GM18498 (cell line): ENCODE results near the gene MYL12B.
"Not testable (repeated sequence)": the region's sequence is repeated elsewhere in the genome, so short reads cannot be mapped to it uniquely, and the experiment has no call there.

Experiments
- ATAC-seq: cut with Tn5 transposase; IDR thresholded peaks from one replicate; pipeline ENCODE4 v1.9.1; 2021; ENCODE audit warnings: mild to moderate bottlenecking, moderate library complexity; ENCODE audit not compliant: unreplicated experiment

The MYL12B gene

DNA sequence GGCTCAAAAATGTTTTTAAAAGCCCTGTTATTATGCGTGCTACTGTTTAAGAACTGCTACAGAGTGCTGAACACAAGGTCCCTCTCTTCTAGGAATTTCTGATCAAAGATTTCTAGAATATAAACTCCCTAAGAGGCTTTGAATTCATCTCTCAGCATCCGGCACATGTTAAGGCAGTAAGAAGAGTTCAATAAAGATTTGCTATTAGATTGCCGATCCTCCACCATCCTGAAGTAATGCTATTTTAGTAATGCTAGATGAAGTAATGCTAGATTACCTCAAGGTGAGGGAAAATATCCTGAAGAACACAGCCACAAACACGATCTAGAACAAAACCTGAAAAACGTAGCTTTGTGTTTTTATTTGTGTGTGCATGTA is 949 bp upstream of the MYL12B start:
- no peak for ATAC-seq

DNA sequence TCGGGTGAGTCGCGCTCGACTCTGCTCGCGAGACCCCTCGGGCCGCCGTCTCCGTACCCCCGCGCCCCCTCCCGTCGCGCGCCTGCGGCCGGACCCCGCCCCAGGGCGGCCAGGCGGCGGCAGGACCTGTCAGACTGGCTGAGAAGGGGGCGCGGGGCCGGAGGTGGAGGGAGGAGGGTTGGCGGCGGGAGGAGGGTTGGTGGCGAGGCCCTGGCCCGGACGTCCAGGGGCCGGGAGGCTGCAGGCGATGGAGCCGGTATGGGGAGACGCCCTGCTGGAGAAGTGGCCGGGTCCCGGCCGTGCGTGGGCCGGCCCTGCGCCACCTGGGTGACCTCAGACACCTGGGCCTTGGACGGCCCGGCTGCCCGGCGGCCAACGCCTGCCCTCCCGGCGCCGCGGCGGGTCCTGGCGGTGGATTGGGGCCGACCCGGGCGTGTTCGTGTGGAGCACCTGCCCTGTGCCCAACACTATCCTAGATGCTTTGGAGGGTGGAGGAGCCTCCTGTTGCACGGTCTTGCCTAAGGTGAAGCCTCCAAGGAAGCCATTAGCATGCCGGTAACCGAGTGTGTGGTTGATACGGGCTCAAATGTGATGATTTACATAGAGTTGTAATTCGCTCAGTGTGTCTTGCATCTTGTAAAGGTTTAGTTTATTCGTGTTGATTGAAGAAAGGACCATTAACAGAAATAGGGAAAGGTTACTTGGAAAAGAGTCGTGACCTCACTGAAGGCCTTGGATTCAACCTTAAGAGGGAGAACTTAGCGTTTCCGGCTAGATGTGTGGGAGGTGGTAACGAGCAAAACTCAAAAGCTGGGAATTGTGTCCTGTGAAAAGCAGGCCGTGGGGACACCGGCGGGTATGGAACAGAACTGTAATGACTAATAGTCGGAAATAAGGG is 550 bp downstream of the MYL12B start:
- ATAC-seq = peak; percentile 50

DNA sequence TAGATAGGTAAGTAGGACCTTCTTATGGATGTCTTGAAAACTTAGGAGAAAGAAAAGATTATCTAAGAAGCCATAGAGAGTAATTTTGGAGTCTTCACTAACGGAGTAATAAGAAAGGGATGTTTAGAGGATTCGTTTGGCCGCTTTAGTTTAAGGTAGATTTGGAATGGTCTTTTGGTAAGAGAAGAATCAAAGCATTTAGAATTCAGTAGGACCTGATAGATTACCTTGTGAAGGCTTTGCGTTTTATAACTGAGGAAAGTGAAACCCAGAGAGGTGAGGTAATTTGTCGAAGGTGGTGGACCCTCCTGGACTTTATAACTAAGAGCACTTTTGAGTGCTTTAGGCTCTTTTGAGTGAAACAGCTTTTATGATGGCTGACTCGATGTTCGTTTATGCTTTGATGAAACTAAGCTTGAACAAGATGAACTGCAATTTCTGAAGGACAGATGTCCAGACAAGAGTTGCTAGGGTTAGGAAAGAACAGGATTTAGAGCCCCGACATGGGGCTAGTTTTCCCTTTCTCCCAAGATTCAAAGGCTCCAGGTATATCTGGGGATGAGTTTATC is 1.3 kb downstream of the MYL12B start:
- no peak for ATAC-seq

DNA sequence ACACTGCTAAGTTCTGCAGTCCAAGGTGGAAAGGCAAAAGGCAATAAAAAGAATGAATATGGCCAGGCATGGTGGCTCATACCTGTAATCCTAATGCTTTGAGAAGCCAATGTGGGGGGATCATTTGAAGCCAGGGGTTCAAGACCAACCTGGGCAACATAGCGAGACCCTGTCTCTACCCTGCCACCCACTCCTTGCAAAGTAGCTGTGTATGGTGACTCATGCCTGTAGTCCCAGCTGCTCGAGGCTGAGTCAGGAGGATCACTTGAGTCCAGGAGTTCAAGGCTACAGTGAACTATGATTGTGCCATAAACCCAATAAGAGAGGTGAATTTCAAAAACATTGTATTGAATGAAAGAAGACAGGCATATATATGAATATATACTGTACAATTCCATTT is 2.4 kb downstream of the MYL12B start:
- ATAC-seq = no peak

DNA sequence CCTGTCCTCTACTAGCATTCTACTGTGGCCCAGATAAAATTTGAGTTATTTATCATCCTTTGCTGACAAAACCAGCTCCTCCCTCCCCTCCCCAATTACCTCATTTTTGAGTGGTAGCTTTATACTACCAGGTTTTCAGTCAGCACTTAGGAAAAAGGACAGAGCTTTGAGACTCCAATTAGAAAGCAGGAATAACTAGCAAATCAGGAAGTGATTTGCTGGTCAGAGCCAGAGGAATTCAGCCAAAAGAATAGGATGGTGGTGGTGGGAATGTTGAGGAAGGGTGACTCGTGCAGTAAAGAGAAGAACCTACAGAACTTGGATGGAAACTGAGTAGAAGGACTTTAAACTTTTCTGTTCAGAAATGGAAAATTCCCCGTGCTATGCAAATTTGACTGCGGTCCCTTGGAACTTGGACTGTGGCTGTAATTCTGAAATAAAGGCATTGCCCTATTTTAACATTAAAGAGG is 3.7 kb downstream of the MYL12B start:
- ATAC-seq = no peak

DNA sequence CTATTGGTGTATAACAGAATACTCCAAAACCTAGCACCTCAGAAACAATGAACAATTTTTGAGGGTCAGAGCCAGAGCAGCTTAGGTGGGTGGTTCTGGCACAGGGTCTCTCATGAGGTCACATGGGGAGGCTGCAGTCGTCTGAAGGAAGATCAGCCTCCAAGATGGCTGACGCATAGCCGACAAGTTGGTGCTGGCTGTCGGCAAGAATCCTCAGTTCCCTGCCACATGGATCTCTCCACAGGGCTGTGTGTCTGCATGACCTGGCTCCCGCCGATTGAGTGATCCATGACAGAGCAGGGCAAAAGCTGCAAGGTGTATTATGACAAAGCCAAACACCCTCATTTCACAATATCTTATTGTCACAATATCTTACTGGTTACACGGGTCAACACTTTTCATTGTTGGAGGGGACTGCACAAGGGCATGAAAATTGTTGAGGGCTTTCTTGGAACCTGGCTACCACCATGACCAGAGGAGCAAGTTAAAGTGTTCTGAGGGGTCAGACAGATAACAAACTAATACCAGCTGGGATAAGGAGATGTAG is 4.2 kb downstream of the MYL12B start:
- ATAC-seq = no peak

DNA sequence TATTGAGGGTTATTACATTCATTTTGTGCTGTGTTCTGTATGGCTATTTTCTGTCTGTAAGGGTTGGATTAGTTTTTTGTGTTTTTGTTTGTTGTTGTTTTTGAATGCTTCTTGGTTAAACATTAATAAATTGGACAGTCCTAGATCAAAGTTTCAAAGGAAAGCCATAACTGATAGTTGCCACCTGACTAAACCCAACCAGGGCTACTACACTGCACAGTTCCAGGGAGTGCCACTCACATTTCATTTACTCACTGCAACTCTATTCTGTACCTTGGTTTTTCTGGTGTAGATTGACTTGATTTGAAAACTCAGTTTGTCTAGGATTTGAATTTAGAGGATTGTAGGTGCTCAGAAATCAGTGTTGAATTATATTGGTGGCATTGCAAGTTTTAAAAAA is 6.4 kb downstream of the MYL12B start:
- ATAC-seq = no peak

DNA sequence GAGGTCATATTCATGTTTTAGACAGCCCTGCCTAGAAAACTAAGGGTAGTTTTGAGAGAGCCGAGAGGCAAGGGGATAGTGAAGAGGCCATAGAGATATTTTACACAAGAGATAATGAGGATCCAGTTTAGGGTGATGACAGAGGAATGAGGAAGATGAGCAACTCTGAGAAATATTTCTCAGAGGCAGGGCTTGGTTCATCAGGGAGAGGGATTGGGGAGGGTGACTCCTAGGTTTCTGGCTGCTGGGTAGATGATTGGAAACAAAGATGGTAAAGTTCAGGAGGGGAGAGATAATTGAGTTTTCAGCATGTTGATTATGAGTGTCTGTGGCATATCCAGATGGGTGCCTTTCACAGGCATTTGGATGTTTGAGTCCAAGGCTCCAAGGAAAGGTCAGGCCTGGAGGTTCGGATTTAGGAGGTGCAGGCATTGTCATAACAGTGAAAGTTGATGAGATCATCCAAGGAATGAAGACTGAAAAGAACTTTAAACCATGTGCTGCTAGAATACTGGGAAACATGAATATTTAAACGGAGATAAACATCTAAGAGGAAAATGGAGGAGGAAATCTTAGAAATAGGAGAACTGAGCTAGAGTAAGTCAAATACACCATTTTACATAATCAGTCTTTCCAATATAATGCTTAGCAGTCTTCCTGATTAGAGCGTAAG is 7.4 kb downstream of the MYL12B start:
- no peak for ATAC-seq

DNA sequence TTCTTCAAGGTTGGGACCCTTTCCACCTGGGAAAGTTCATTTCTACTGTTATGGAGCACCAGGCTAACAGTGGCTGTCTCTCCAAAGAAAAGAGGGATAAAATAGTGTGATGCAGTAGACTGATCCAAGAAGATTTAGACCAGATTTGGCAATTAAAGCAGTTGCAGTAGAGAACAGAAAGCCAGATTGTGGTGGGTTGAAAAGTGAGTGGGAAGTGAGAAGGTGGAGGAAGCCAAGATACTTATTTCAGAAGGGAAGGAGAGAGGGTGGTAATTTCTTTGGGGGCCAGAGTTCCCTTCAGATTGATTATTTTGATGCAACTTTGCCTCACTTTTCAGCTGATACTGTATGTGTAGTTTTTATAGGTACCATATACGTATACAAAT is 8.0 kb downstream of the MYL12B start:
- no peak for ATAC-seq

DNA sequence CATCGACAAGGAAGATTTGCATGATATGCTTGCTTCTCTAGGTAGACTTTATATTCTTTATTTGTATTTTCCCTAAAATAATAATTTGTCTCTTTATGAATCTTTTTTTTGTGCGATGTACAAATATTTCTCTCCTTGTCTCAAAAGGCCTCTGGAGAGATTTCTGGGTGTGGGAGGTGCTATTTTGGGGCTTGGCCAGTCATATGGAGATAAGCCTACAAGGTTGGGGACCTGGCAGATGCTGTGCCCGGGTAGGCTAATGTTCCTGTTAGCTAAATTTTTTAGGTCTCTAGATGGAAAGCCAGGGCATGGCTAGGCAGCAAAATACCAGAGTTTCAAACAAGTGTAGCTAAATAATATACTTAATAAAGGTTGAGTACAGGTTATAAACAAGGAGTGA is 11.1 kb downstream of the MYL12B start:
- ATAC-seq = no peak

DNA sequence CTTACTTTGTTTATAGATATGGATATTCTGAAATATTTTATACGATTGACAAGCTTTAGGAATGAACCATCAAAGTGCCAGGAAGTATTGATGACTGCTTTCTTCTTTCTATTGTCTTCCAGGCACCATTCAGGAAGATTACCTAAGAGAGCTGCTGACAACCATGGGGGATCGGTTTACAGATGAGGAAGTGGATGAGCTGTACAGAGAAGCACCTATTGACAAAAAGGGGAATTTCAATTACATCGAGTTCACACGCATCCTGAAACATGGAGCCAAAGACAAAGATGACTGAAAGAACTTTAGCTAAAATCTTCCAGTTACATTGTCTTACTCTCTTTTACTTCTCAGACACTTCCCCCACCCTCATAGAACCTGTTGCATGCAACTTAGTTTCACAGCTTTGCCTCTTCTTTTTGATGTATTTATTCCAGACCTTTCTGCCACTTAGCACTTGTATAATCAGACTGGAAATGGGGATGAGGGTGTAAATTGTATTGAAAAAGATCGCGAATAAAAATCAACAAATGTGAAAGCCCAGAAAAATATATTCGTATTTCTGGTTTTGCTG is 15.8 kb downstream of the MYL12B start:
- ATAC-seq = not testable (repeated sequence)

DNA sequence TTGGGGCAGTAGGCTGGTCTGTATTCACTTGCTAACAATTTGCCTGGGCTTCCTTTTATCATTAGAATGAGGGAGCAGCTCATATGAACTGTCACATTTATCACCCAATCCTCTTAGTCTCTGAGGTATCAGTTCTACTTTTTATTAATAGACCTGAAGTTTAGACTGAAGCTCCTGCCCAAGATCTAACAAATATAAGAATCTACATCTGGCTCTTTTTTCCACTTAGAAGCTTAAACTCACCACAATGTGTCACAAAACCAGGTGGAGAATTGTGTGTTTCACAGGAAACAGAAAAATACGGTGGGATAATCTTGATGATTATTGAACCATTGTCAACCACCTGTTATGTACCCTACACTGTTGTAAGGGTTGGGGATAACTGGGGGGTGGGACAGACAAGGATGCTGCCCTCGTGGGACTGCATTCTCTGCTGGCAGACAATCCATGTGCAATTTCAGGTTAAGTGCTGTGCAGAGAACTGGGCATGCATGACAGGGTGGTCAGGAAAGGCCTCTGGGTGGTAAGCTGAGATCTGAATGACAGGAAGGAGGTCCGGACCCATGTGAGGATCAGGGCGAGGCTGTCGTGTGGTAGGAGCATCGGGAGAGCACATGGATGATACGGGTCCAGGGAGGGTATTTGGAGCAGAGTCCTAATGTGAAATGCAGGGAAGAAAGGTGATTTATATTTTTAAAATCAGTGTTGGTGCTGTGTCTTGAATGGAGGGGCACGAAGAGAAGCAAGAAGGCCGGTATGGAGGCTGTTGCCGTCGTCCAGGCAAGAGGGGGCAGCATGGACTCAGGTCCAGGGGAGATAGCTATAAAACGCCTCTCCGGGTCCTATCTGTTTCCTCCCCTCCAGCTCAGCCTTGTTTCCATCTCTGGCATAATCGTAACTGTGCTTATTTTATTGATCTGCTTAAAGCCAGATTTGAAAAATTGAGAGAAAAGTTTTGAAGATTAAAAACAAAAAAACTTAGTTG is 17.6 kb downstream of the MYL12B start:
- ATAC-seq = peak; percentile 83

DNA sequence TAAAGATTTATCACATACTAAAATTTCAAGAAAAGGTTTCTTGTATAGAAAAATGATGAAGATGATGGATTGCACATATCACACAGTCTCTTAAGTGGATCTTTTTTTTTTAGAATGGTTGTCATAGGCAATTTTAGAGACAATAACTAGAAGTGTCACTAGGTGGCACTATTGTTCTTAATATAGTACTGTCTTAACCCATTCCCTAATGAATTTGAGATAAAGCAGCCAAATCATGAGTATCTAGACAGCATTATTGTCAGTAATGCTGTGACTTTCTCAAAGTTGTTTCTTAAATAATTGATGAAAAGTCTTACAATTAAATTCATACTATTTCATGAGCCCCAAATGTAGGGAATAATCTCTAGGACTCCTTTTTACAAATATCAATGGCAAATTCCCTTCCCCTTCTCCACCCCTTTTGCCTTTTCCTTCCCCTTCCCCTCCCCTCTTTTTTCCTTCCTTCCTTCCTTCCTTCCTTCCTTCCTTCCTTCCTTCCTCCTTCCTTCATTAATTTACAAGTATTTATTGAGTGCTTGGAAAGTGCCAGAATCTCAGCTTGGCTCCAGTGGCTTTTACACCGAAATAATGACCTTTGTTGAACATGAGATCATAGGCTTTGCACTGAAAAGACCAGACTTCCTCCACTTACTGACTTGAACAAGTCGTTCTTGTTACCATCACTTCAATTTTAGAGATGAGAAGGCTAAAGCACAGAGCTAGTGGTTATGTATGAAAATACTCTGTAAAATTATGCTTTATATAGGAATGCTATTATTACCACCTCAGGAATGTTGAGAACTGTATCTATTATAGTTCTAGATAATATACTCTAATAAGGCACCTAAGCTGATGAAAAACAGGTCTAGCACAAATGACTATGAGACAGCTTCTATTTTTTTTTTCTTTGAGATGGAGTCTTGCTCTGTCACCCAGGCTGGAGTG is 19.8 kb downstream of the MYL12B start:
- ATAC-seq = peak; percentile 49

DNA sequence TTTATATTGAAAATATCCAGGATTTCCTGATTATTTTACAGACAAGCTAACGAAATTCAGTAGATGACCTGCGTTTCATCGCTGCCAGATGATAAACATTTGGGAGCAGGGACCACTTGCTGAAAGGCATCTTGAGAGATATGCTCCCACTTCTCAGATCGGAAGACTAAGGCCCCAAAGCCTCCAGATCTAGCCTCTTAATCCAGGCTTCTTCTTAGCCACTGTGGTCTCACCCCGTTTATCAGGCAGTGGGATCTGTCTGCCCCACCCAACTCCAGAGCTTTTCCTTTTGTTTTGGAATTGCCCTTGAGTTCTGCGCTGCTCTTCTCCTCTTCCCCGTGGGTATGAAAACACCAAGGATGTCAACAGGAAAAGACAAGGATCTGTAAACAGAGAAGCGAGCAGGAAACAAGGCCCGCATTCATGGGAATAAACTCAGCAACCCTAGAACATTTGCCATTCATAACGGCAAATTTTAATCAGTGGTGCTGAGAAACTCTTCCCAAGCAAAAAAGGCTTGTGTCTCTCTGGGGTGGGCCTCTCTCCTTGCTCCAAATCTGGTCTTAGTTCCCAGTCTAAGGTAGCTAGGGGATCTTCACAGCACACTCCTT is 21.4 kb downstream of the MYL12B start:
- no peak for ATAC-seq

DNA sequence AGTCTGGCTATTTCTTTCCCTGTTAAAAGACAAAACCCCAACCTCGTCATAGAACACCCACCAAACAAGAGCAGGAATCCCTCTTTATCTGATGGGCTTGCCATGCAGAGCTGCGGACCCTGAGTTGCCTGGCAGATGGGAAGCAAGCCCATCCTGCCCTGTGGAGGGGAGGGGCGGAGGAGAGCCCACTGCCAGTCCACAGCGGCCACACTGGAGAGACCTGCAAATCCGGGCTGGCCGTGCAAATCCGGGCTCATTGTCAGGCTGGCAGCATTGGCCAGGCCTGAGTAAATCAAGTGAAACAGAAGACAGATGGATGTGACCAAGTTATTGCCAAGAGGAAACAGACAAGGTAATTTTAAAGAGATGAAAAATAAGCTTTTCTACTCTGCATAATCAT is 22.0 kb downstream of the MYL12B start:
- ATAC-seq = no peak

DNA sequence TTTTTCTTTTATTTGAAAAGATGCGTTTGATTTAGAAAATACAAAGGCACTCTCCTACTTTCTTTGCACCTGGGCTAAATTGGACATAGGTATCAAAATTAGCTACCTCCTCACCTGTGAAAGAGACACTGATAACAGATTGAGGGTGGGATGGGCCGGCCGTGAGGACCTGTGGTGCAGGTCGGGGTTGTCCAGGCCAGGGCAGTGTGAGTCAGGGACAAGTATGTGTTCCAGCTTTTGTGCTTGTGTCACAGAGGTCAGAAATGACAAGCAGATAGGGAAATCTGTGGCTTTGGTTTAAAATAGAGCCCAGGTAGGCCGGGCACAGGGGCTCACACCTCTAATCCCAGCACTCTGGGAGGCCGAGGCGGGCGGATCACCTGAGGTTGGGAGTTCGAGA is 22.6 kb downstream of the MYL12B start:
- ATAC-seq = no peak

DNA sequence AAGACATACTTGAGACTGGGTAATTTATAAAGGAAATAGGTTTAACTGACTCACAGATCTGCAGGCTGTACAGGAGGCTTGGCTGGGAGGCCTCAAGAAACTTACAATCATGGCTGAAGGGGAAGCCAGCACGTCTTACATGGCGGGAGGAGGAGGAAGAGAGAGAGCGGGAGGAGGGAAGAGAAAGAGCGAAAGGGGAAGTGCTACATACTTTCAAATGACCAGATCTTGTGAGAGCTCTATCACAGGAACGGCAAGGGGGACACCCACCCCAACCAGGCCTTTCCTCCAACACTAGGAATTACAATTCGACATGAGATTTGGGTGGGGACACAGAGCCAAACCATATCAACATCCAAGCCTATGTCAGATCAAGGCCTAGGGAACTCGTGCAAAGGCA is 24.2 kb downstream of the MYL12B start:
- no peak for ATAC-seq

DNA sequence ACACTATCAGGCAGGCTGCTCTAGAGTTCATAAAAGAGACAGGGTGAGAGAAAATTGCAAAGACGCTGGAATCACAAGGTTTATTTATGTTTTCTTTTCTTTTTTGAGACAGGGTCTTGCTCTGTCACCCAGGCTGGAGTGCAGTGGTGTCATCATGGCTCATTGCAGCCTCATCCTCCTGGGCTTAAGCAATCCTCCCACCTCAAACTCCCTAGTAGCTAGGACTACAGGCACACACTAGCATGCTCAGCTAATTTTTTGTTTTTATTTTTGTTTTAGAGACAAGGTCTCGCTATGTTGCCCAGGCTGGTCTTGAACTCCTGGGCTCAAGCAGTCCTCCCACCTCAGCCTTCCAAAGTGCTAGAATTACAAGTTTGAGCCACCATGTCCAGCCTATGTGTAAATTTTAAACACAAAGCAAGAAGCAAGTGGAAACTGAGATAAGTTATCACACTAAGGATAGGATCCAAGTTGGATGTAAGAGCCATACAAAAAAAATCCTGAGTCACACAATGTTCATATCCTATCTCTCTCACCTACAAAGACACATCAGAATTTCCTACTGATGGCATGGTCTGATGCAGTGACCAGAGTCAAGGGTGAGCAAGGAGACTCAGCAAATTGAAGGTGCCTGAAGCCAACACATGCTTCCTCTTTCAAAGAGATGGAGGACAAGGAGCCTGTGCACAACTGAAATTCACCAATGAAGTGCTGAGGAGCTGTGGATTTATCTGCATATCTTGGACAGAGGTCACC is 31.4 kb downstream of the MYL12B start:
- ATAC-seq = no peak
